Endometrium (tissue), 2 donors: ENCODE results near the gene SDS.

Source experiments
- FAIRE-seq: peaks from 2 replicates; lab custom pipeline; 2012; peaks lifted over from hg19 to GRCh38; lab: Jason Lieb, UNC
- donor health status: control.
- donor health status: control.

SDS gene

GRCh38 chr12:113347107-113347506, 56.6 kb downstream of the SDS start:
- no peak for FAIRE-seq

- FAIRE-seq, result no peak
Observed at GRCh38 chr12:113346353-113346752, 57.3 kb downstream of the SDS start.

GRCh38 chr12:113345318-113345717, 58.4 kb downstream of the SDS start:
- no peak for FAIRE-seq
